Astrocyte of the cerebellum (primary cell): Measurements from ENCODE around the gene PARP14.

Experiments
- DNase-seq: peaks from one replicate; pipeline ENCODE4 v3.0.0-alpha.2; 2011; ENCODE audit warnings: low read depth
- H3K4me3 ChIP-seq: 2 replicates; pipeline ENCODE4 v1.5.1; 2011; ENCODE audit warnings: mild to moderate bottlenecking, low read depth, low read length, moderate library complexity
- CTCF ChIP-seq: IDR thresholded peaks from 2 replicates; pipeline ENCODE4 v1.5.1; 2012; ENCODE audit warnings: low read length, low read depth, moderate library complexity, mild to moderate bottlenecking; ENCODE audit errors: missing control alignments
- in situ Hi-C: cut with HindIII; loops from 2 replicates; pipeline ENCODE4 v1.10.0; 2017; ENCODE audit warnings: low sequenced_read_pairs

The PARP14 gene

DNA sequence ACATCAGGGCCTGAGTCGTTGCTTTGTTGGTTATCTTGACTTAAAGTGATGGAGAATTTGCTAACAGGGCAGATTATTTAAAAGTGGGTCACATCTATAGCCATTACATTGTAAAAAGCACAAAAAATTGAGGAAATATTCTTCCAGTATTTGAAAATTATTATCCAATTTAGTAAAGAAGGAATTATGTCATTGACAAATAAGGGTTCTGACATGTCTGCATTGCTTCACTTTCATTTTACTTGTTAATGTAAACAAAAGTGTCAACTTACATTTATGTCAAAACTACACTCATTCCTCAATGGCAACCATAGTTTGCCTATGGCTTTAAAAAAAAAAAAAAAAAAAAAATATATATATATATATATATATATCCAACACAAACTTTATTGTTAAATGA is 3.4 kb upstream of the PARP14 start:
- no peak for TF ChIP-seq CTCF
- no peak overlapping the region for H3K4me3 ChIP-seq
- in situ Hi-C loops = no loop called here
- no peak for DNase-seq

GRCh38 chr3:122678506-122678905 is 2.1 kb upstream of the PARP14 start:
- TF ChIP-seq CTCF = no peak
- no peak overlapping the region for H3K4me3 ChIP-seq
- DNase-seq = no peak
- in situ Hi-C loops = no loop called here

DNA sequence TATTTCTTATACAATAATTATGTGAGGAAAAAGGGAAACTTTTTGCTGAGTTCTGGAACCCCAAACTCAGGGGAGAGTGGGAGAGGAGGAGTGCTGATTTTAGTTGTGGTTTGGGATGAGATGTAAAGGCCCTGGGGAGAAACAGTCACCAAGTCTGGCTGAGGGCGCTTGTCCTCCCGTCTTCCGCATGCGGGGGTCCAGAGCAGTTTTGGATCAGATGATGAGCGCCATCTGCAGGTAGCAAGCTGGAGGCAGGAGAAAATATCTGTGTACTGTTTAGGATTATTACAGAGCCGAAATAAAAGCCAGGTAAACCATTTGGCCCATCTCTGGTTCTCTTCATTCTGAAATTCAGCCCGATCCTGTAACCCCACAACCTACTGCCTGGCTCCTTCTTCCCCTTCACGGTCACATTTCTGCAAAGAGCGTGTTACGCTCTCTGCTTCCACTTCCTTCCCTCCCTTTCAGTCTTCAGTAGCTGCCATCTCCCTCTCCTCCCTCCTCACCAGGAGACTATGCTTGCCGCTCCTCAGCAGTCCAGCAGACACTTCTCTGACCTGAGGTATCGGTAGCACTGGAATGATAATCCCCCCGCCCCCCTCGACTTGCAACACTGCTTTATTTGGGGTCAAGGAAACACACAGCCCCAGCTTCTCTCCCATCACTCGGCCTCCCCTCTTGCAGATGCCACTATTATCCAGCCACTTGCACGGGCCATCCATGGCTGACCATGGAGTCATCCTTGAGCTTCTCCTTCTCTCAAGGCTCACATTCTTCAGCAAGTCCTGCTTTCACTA is 1.4 kb upstream of the PARP14 start:
- peak; percentile 76 for TF ChIP-seq CTCF
- H3K4me3 ChIP-seq = no peak overlapping the region
- in situ Hi-C loops = no loop called here
- peak; percentile 58 for DNase-seq

DNA sequence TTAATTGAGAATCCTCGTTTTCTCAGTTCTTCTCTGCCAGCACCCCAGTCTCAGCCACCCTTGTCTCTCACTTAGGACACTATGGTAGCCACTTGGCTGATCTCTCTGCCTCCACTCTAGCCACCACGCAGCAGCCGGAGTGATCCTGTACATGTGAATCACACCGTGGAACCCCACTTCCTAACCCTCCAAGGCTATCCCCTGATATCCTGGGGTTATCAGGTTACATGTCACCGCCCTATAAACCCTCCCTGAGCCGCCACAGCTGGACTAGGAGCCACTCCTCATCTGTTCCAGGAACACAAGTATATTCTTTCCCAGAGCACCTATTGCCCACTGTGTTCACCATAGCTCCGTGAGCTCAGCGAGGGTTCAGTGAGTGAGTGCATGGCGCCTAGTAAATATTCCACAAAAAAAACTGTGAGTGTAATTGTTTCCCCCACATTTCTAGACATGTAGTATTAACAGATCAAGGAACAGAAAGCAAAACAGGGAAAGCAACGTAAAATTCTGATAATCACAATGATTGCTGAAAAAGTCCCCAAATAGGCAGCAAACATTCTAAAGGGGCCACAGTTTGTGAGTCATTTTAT is 661 bp upstream of the PARP14 start:
- TF ChIP-seq CTCF = no peak
- in situ Hi-C loops = no loop called here
- no peak for DNase-seq
- peak overlapping the region; percentile 79 for H3K4me3 ChIP-seq

GRCh38 chr3:122681284-122681973 is 790 bp downstream of the PARP14 start:
- H3K4me3 ChIP-seq = peak overlapping the region; percentile 79

More at GRCh38 chr3:122681284-122681973, 790 bp downstream of the PARP14 start:
- in situ Hi-C loops = no loop called here
- no peak for DNase-seq
- no peak for TF ChIP-seq CTCF
